Activated T-cell treated with anti-CD3 and anti-CD28 coated beads, Interleukin-2, amount 50 U/mL, for 48 hours (primary cell): ENCODE measurements around the gene ADAP1.

Experiments used
- DNase-seq, 2 experiments: peaks; one replicate each; pipeline ENCODE4 v3.0.0-alpha.2; 2020

Gene ADAP1

GRCh38 chr7:853366-854117 lies 100.9 kb downstream of the ADAP1 start:
- no peak for DNase-seq

DNA sequence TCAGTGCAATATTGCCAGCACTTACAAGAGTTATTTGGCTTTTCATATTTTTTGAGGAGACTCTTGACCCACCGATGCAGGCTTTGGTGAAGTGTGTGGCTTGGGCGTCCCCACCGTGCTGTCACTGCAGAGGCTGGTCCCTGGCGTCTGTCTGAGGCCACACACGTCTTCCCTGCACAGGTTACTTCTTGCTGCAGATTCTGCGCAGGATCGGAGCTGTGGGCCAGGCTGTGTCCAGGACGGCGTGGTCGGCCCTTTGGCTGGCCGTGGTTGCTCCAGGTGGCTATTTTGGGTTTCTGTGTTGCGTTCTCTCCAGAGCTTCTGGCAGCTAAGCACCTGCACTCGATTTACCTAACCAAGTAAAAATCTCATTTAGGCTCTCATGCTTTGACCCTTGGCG lies 103.3 kb downstream of the ADAP1 start:
- no peak for DNase-seq

DNA sequence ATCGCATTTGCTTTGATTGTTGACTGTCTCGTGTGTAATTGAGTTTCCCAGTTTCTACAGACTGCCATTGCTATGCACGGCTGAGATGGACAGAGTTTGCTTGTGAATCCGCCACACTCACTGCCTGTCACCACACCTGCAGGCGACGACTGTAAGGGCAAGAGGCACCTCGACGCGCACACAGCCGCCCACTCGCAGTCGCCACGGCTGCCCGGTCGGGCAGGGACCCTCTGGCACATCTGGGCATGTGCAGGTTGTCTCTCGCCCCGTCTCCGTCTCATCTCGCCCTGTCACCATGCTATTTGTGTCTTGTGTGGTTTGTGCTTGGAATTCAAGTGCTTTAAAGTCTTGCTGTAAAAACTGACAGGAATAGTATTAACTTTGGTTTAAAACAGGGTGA lies 104.7 kb downstream of the ADAP1 start:
- DNase-seq = no peak

- DNase-seq = no peak
These were observed 105.3 kb downstream of the ADAP1 start for GRCh38 chr7:849145-849544.
